ENCODE measurements around the gene ASCC1.

GRCh38 chr10:72087969-72088888 is 127.8 kb downstream of the ASCC1 start, which contains the start of gene SPOCK2:
- TF ChIP-seq CTCF (IDR thresholded peaks at IDR 0.05): no peak
- TF ChIP-seq EP300 (IDR thresholded peaks at IDR 0.05): no peak

All from esophagus muscularis mucosa (tissue), 3 donors.